ENCODE measurements around the gene EEPD1.

EEPD1 gene

GRCh38 chr7:36309301-36309700, 156.2 kb downstream of the EEPD1 start:
- DNase-seq (ENCODE audit: low spot score) = no peak
- TF ChIP-seq CTCF (IDR thresholded peaks at IDR 0.05; ENCODE audit: extremely low read depth, missing control alignments) = no peak

- DNase-seq (ENCODE audit: low spot score) = no peak
- no peak for TF ChIP-seq CTCF (IDR thresholded peaks at IDR 0.05; ENCODE audit: extremely low read depth, missing control alignments)
These were observed 156.7 kb downstream of the EEPD1 start for GRCh38 chr7:36309716-36310115.

- no peak for TF ChIP-seq CTCF (IDR thresholded peaks at IDR 0.05; ENCODE audit: extremely low read depth, missing control alignments)
- no peak for DNase-seq (ENCODE audit: low spot score)
These were observed 157.8 kb downstream of the EEPD1 start for GRCh38 chr7:36310897-36311296.

- no peak for TF ChIP-seq CTCF (IDR thresholded peaks at IDR 0.05; ENCODE audit: extremely low read depth, missing control alignments)
- no peak for DNase-seq (ENCODE audit: low spot score)
These were observed 158.5 kb downstream of the EEPD1 start for GRCh38 chr7:36311539-36311938.

- no peak for DNase-seq (ENCODE audit: low spot score)
- TF ChIP-seq CTCF (IDR thresholded peaks at IDR 0.05; ENCODE audit: extremely low read depth, missing control alignments) = peak; percentile 29
These were observed 159.2 kb downstream of the EEPD1 start for GRCh38 chr7:36312064-36312914.

GRCh38 chr7:36312915-36313334, 159.9 kb downstream of the EEPD1 start:
- no peak for TF ChIP-seq CTCF (IDR thresholded peaks at IDR 0.05; ENCODE audit: extremely low read depth, missing control alignments)
- no peak for DNase-seq (ENCODE audit: low spot score)

- DNase-seq (ENCODE audit: low spot score) = no peak
- TF ChIP-seq CTCF (IDR thresholded peaks at IDR 0.05; ENCODE audit: extremely low read depth, missing control alignments) = no peak
These were observed 160.6 kb downstream of the EEPD1 start for GRCh38 chr7:36313607-36314006.
